ENCODE data around the gene ZNF335.
"Not testable (repeated sequence)": the region's sequence is repeated elsewhere in the genome, so short reads cannot be mapped to it uniquely, and the experiment has no call there.

ZNF335 gene

DNA sequence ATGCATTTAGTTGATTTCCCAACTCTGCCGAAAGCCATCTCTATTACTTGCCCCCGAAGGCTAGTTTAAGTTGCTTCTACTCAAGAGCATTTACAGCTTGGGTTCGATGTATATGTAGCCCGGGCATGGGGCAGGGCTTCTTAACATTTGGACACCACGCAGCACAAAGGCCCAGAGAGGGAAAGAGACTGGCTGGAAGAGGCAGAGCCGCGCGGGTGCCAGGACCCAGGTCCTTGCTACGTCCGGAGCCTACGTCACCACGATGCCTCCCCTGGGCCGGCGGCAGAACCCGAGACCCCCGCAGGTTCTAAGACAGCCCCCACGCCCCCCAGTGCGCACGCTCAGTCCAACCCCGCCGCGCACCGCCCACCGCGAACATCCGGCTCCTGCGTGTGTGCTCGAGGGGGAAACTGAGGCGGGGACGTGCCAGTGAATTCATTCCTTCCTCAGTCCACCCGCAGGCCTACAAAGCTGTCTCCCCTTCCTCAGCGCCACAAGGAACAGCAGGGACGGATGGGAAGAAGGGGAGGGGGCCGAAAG is 37.9 kb downstream of the ZNF335 start:
- no peak for DNase-seq (ENCODE audit: low spot score)

DNA sequence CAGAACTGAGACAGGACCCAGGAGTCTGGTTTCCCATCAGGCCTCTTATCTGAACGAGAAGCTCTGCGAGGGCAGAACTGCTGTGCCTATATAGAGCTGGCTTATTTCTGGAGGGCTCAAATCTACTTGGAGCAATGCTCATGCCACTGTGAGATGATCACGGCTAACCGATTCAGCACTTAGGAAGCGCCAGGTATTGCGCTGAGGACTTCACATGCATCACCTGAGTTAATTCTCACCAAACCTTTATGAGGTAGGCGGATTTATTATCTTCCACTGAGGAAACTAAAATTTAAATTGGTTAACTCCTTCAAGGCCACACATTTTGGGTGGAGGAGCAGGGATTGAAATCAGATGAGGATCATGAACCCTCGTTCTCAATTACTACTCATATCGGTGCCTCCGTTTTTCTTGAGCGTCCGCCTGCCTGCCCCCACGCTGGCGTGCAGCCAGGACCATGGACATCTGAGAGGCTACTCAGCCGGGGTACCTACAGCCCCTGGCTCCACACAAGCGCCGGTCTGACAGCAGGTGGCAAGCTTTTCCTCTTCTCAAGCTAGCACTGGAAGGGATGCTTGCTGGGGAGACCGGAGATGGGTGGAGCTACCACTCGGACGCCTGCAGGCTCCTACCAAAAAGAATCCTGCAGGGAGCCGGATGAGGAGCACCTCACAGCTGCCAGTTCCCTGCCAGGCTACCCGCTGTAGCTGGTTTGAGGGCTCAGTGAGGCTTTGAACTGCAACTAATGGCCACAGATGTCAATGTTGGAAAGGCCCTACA is 38.5 kb downstream of the ZNF335 start:
- DNase-seq (ENCODE audit: low spot score): peak; percentile 77

DNA sequence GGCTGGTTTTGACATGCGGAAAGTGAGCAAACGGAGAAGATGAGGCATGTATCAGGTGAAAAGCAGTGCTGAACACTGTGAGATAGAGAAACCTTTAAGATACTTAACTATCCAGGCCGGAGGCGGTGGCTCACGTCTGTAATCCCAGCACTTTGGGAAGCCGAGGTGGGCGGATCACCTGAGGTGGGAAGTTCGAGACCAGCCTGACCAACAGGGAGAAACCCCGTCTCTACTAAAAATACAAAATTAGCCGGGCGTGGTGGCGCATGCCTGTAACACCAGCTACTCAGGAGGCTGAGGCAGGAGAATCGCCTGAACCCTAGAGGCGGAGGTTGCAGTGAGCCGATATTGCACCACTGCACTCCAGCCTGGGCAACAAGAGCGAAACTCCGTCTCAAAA is 40.3 kb downstream of the ZNF335 start:
- not testable (repeated sequence) for DNase-seq (ENCODE audit: low spot score)

DNA sequence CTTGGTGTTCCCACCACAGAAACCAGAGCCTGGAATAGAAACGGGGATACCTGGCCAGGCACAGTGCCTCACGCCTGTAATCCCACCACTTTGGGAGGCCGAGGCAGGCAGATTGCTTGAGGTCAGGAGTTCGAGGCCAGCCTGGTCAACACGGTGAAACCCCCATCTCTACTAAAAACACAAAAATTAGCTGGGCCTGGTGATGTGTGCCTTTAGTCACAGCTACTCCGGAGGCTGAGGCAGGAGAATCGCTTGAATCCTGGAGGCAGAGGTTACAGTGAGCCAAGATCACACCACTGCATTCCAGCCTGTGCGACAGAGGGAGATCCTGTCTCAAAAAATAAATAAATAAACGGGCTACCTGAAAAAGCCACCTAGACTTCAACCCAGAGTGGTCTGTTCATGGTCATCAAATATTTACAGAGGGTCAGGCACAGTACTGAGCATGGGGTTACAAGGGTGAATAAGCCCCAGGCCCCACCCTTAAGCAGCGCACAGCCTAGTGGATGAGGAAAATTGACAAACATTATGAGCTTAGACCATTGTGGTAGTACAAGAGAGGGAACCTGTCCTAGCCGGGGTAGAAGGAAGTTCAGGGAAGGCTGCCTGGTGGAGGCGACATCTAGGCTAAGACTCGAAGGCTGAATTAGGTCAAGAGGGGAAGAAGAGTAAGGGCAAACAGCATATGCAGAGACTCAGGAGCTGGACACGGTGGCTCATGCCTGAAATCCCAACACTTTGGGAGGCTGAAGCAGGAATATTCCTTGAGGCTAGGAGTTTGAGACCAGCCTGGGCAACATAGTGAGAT is 44.7 kb downstream of the ZNF335 start:
- DNase-seq (ENCODE audit: low spot score): no peak

DNA sequence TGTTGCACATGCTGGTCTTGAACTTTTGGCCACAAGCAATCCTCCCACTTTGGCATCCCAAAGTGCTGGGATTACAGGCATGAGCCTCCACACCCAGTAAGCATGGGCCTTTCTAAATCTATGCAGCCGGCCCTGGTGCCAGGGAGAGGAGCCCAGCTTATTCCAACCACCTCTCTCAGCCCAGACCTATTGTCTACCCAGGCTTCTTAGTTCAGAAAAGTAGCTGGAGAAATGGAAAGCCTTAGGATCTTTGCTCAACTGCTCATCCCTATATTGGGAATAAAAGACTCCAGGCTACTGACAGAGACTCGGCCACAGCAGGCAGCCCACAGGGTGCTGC is 45.3 kb downstream of the ZNF335 start:
- DNase-seq (ENCODE audit: low spot score): no peak

DNA sequence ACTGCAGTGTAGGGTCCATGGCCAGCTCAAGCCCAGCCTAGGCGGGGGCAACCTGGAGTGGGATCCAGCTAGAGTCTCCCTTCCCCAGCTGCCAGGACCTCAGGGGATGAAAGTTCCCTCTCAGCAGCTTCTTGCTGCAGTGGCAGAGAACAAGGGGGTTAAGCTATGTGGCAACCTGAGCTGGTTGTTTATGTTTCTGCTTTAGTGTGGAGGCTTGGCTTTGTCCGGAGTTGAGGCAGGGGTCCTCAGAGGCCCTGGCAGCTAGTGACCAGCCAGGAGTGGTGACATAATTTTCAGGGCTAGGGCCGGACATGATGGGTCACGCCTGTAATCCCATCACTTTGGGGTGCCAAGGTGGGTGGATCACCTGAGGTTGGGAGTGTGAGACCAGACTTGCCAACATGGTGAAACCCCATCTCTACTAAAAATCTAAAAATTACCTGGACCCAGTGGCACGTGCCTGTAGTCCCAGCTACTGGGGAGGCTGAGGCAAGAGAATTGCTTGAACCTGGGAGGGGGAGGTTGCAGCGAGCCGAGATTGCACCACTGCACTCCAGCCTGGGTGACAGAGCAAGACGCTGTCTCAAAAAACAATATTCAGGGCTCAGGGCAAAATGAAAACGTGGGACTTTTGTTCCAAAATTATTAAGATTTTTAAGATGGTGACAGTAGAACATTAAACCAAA is 46.0 kb downstream of the ZNF335 start:
- no peak for DNase-seq (ENCODE audit: low spot score)

DNA sequence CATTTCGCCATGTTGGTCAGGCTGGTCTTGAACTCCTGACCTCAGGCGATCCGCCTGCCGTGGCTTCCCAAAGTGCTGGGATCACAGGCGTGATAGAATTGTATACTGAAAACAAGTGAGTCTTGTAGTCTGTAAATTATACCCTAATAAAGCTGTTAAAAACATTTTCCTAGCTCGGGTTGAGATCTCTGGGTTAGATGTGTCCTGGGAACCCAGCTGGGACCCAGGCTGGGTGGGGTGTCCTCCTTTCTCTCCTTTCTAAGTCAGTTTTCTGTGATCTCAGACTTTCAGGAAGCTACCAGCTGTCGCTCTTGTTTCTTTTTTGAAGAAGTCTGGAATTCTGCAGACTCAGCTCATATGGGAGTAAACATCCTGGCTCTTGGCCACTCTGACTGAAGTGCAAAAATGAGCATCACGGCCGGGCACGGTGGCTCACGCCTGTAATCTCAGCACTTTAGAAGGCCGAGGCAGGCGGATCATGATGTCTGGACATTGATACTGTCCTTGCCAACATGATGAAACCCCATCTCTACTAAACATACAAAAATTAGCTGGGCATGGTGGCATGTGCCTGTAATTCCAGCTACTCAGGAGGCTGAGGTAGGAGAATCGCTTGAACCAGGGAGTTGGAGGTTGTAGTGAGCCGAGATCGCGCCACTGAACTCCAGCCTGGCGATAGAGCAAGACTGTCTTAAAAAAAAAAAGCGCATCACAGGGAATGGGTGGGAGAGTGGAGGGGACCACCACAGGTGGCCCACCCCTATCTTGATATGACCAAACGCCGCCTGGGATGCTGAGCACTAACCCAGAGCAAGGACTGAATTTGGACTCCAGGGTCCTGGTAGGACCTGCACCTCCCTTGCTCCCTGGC is 47.4 kb downstream of the ZNF335 start:
- DNase-seq (ENCODE audit: low spot score): peak; percentile 64

DNA sequence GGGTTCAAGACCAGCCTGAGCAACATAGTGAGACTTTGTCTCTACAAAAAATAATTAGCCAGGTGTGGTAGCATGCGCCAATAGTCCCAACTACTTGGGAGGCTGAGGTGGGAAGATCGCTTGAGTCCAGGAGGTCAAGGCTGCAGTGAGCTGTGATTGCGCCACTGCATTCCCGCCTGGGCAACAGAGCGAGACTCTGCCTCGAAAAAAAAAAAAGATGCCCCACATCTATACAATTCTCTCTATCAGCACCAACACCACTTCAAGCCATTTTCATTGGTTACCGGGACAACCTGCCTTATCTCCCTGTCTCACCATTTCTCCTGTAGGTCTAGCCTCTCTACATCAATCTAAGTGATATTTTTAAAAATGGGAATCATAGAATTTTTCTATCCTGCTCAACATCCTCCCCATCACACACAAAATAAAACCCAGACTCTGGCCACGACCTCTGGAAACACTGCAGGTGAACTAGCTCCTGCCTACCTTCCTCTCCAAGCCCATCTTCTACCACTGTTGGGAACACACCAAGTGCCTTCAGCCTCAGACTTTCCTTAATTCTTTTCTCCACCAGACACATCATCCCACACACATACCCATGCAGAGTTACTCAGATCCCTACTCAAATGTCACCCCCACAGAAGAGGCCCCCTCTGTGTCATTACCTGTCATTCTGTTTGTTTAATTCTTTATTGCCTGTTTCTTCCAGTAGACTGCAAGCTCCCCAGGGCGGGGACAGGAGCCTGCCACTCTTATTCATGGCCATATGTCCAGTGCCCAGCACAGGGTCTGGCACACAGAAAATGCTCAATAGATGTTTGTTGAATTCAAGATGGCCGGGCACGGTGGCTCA is 50.4 kb downstream of the ZNF335 start:
- DNase-seq (ENCODE audit: low spot score): no peak

DNA sequence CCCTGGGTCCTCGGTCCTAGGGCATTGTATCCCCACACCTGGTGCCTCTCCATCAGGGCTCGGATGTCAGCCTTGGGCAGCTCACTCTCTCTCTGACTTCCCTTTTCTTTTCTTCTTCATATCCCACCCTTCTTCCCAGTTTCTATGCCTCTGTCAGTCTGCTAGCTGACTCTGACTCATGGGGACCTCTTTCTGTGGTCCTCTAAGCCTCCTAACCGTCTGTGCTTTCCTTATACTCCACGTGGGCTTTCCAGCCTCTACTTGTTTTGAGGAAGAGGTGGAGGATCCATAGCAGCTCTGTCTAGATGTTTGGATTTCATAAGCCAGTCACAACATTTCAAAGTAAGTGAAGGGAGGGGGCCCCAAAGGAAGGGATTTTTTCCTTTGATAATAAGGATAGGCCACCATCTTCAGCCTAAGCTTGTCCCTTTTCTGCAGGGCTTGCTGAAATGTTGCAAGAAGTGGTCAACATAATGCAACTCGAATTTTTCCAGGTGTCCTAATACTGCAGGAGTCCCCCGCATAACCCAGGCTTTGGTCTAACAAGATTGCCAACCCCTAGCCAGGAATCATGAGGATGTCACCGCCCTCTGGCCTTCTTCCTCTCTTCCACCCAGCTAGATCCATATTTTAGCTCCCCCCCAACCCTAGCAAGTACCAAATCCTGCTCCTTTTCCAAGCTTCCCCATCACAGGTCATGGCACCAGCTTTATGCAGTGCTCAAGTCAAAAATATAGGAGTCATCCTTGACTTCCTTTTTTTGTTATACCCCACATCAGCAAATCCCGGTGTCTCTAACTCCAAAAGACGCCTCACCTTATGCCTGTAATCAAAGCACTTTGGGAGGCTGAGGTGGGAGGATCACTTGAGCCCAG is 51.3 kb downstream of the ZNF335 start:
- no peak for DNase-seq (ENCODE audit: low spot score)

DNA sequence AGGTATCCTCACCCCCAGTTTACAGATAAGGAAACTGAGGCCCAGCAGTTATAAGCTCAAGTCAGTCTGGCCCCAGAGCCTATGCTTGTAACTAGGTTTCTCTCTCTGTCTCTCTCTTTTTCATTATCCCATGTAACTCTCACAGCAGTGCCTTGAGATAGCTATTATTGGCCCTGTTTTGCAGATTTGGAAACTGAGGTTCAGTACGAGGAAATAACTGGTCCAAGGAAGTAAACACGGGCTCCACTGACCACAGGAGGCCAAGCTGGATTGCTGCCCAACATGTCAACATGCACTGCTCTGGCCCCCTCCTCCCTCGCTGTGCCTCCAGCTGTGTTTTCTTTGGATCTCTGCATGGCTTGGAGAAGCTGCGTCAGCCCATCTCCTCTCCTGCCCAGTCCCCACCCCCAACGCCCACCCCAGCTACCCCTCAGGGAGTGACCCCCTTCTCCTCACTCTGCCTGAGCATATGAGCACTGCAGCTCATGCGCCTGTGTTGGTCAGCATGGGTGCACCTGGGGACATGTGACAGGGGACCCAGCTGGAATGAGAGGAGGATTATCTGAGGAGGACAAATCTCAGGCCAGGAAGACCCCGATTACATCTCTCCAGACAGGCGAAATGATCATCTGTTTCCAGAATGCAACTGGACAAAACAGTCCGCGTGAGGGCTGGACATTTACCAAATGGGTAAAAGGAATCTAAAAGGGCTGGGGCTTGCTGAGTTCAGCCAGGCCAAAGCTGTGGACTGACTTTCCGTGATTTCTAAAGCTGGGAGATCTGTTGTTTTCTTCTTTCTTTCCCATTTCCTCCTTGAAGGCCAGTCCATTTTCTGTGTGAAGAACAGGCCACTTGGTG is 52.2 kb downstream of the ZNF335 start:
- no peak for DNase-seq (ENCODE audit: low spot score)

DNA sequence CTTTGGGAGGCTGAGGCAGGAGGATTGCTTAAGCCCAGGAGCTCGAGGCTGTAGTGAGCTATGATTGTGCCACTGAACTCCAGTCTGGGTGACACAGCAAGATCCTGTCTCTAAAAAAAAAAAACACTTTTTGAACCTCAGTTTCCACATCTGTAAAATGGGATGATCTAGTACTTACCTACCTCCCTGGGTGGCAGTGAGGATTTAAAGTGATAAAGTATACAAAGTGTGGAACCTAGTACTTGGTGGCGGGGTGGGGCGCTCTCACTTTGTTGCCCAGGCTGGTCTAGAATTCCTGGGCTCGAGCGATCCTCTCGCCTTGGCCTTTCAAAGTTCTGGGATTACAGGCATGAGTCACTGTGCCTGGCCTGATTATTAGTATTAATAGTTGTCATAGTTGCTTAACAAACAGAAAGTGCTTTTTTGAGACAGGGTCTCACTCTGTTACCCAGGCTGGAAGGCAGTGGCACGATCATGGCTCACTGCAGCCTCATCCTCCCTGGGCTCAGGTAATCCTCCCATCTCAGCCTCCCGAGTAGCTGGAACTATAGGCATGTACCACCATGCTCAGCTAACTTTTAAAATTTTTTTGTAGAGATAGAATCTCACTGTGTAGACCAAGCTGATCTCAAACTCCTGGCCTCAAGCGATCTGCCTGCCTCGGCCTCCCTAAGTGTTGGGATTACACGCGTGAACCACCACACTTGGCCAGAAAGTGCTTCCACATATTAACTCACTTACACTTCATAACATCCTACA is 53.0 kb downstream of the ZNF335 start:
- no peak for DNase-seq (ENCODE audit: low spot score)

DNA sequence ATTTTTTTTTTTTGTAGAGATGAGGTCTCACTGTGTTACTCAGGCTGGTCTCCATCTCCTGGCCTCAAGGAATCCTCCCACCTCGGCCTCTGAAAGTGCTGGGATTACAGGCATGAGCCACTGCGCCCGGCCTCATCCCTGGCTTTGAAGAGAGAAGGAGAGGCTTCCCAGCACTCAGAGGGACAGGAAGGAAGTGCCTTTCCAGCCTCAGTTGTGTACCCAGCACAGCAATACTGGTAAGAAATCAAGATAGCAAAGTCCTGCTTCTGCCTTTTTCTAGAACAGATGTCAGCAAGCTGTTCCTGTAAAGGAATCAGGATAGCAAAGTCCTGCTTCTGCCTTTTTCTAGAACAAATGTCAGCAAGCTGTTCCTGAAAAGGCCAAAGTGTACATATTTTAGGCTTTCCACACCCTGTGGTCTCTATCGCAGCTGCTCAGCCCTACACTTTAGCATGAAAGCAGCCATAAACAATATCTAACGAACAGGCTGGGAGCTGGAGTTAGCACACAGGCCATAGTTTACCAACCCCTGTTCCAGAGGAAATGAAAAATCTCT is 53.7 kb downstream of the ZNF335 start:
- DNase-seq (ENCODE audit: low spot score): no peak

DNA sequence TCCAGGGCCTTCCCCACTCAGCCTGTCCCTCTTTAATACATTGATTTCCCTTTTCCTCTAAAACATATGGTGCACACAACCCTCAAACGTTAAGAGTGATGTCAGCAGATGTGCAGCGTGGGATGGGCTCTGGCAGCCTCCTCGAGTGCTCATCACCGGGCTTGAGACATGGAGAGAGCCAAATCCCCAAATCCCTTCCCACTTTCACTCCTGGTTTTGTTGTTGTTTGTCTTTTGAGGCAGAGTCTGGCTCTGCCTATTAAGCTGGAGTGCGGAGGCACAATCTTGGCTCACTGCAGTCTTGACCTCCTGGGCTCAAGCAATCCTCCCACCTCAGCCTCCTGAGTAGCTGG is 54.2 kb downstream of the ZNF335 start:
- no peak for DNase-seq (ENCODE audit: low spot score)

DNA sequence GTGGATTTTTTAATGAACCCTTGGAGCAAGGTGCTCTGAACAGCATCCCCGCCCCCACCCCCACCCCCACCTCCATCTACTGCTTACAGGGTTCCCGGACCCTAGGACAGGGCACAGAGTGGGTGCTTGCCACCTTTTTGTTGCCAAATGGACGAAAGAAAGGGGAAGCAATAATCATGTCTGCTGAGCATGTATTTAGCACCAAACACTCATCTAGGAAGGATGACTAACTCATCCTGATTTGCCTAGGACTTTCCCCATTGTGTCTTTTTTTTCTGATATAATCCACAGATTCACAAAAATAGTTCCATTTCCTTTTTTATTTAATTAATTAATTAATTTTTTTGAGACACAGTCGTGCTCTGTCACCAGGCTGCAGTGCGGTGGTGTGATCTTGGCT is 58.9 kb downstream of the ZNF335 start:
- DNase-seq (ENCODE audit: low spot score): no peak

DNA sequence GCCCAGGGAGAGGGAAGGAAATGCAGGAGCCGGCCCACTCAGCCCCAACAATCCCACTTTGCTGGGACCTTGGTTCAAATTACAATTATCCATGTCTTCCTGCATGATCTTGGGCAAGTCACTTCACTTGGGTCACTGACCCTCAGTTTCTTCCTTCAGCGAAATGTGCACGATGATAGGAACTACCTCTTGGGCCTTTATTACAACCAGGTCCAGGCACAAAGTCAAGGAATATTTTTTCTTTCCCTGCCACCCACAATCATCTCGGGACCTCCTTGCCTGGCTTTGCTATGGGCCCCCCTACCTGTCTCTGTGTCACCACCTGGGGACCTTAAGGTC is 59.7 kb downstream of the ZNF335 start:
- no peak for DNase-seq (ENCODE audit: low spot score)

DNA sequence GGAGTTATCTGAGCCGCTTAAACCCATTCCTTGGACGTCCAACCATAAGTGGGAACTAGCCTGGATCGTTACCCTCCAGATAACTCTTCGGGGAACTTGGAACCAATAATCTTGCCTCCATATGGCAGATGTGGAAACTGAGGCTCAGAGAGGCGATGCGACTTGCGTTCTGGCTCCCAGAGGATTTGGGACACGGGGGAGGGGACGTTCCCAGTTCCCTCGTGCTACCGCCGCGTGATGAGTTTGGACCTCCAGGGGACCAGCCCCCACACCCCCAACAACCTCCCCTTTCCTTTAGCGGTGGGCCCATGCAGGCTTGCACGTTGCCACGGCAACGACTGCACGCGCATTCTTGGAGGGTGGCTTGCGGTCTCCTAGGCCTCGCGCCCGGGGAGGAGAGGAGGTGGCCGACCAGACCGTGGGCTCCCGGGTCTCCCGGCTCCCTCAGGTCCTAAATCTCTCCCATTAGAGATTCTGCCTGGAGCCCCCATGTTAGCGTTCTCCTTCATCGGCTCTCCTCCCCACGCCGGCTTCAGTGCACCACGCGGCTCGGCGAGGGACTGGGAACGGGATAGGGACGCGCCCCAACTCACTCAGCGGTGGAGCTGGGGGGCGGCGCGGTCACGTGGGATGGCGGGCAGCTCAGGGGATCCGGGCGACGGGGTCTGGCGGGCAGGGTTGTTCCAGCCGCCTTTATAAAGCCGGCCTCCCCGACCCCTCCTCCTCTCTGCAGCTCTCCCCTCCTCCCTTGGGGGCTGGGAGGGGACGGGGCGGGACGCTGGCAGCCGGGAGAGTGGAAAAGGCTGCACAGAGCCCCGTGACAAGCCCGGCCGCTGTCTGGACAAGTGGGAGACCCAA is 60.3 kb downstream of the ZNF335 start, which contains the start of gene PLTP:
Gene PLTP, minus strand, starts transcription at position 670 of the 858 bp plus-strand sequence. CDS start 703 bp downstream, outside the sequence.
- no peak for DNase-seq (ENCODE audit: low spot score)
